Fibroblast of lung (primary cell): Measurements from ENCODE around the gene CARS1. TPM values are rescaled to one million over a fixed set of nuclear protein-coding genes. Genes with fewer than 3 reads are reported as not detected.

ENCODE experiments used
- DNase-seq, 2 donors: peaks; one replicate each; pipeline versions ENCODE4 v3.0.0 to v3.0.0-alpha.2; 2010; ENCODE audit warnings: low read depth in 2 of 2
- H2AFZ ChIP-seq: 2 replicates; pipeline ENCODE4 v1.5.1; 2012; ENCODE audit warnings: low read length, control low read depth, inconsistent platforms
- H3K27ac ChIP-seq: 2 replicates; pipeline ENCODE4 v1.5.1; 2011; ENCODE audit warnings: low read length, control low read depth; ENCODE audit not compliant: insufficient read depth
- H3K27me3 ChIP-seq: 2 replicates; pipeline ENCODE4 v1.5.1; 2011; ENCODE audit warnings: mild to moderate bottlenecking, low read length; ENCODE audit not compliant: control insufficient read depth, insufficient read depth
- H3K36me3 ChIP-seq: 2 replicates; pipeline ENCODE4 v1.5.1; 2011; ENCODE audit warnings: low read length; ENCODE audit not compliant: control insufficient read depth, insufficient read depth
- H3K4me1 ChIP-seq: 2 replicates; pipeline ENCODE4 v1.5.1; 2011; ENCODE audit warnings: low read length; ENCODE audit not compliant: control insufficient read depth, insufficient read depth; ENCODE audit errors: extremely low read depth
- H3K4me2 ChIP-seq: 2 replicates; pipeline ENCODE4 v1.5.1; 2011; ENCODE audit warnings: low read length, control low read depth; ENCODE audit not compliant: insufficient read depth; ENCODE audit errors: extremely low read depth
- H3K4me3 ChIP-seq, 4 experiments: fragments of 200-600 bp in 1 of 4; sonication (generic) in 1 of 4; replicated peaks in 1 of 4; 2 replicates each; pipeline ENCODE4 v1.5.1; 2011 to 2016; ENCODE audit warnings: low read length in 4 of 4, low read depth in 3 of 4, mild to moderate bottlenecking in 3 of 4, control low read depth in 2 of 4, inconsistent platforms in 1 of 4, mixed read lengths in 1 of 4; ENCODE audit not compliant: insufficient read depth in 1 of 4; ENCODE audit errors: control extremely low read depth in 1 of 4
- H3K79me2 ChIP-seq: 2 replicates; pipeline ENCODE4 v1.5.1; 2012; ENCODE audit warnings: mild to moderate bottlenecking, low read length, inconsistent platforms; ENCODE audit not compliant: control insufficient read depth, insufficient read depth
- H3K9ac ChIP-seq: 2 replicates; pipeline ENCODE4 v1.5.1; 2011; ENCODE audit warnings: mild to moderate bottlenecking, low read length, control low read depth; ENCODE audit not compliant: insufficient read depth
- H3K9me3 ChIP-seq: 2 replicates; pipeline ENCODE4 v1.5.1; 2012; ENCODE audit warnings: low read depth, low read length; ENCODE audit not compliant: control insufficient read depth, insufficient read depth
- H4K20me1 ChIP-seq: 2 replicates; pipeline ENCODE4 v1.5.1; 2011; ENCODE audit warnings: low read length; ENCODE audit not compliant: control insufficient read depth, insufficient read depth; ENCODE audit errors: extremely low read depth
- CTCF ChIP-seq, 2 donors: IDR thresholded peaks in 1 of 2; conservative IDR thresholded peaks in 1 of 2; 1 replicate in 1 of 2; 2 replicates in 1 of 2; pipeline ENCODE4 v1.5.1; 2011 to 2012; ENCODE audit warnings: low read length in 2 of 2, control low read depth in 1 of 2, inconsistent platforms in 1 of 2, low read depth in 1 of 2, mild to moderate bottlenecking in 1 of 2
- EZH2 ChIP-seq: IDR thresholded peaks from 2 replicates; pipeline ENCODE4 v1.5.1; 2012; ENCODE audit warnings: low read length, control low read depth, mild to moderate bottlenecking; ENCODE audit errors: missing control alignments
- polyA plus RNA-seq, 2 donors: library from polyadenylated mRNA; depleted of rRNA in 1 of 2; stranded (reverse) in 1 of 2; unstranded in 1 of 2; fragments of >200 nt; gene quantifications; 2 replicates each; pipeline ENCODE4 v1.2.1, GENCODE V29; 2011 to 2012; ENCODE audit warnings: missing spikeins in 1 of 2
- total RNA-seq: library from RNA; depleted of rRNA; stranded (reverse); fragments of >200 nt; gene quantifications from 2 replicates; pipeline ENCODE4 v1.2.1, GENCODE V29; 2014

CARS1 gene
- total and polyA plus RNA-seq, 2 donors (not counting 1 experiment from before 2014, with no cell fraction given), result 67.5 to 149 TPM

- Histone ChIP-seq H3K4me3 (no peak overlapping the region), H3K9ac (no peak overlapping the region), H2AFZ (no peak overlapping the region), H3K9me3 (no peaks in the 10 kb centered on the region), H4K20me1 (no peaks in the 10 kb centered on the region), H3K4me2 (no peak overlapping the region), H3K79me2 (no peaks in the 10 kb centered on the region), H3K27ac (no peak overlapping the region), H3K27me3 (no peaks in the 10 kb centered on the region), H3K4me1 (peaks cover 15% of the 10 kb centered on the region), H3K36me3 (peaks cover 31% of the 10 kb centered on the region)
- no peak for TF ChIP-seq EZH2
- TF ChIP-seq CTCF (conservative IDR thresholded peaks at IDR 0.05 in 1 of 2, IDR thresholded peaks at IDR 0.05 in 1 of 2; ENCODE audit: low read depth in 1 of 2, low read length in 2 of 2), result no peak
- DNase-seq, result no peak
Observed at GRCh38 chr11:3096909-3097530, 39.8 kb upstream of the CARS1 start.

GRCh38 chr11:3095712-3096361 lies 38.6 kb upstream of the CARS1 start:
- Histone ChIP-seq H3K27ac (peak overlapping the region; percentile 83), H4K20me1 (no peaks in the 10 kb centered on the region), H2AFZ (peak overlapping the region; percentile 63), H3K9ac (no peak overlapping the region), H3K4me3 (peak overlapping the region in 1 of 4 experiments; percentile 12), H3K27me3 (no peaks in the 10 kb centered on the region), H3K79me2 (no peaks in the 10 kb centered on the region), H3K9me3 (no peaks in the 10 kb centered on the region), H3K4me1 (peaks cover 15% of the 10 kb centered on the region), H3K4me2 (peak overlapping the region; percentile 51), H3K36me3 (peaks cover 27% of the 10 kb centered on the region)
- TF ChIP-seq EZH2 (no peak), CTCF (conservative IDR thresholded peaks at IDR 0.05 in 1 of 2, IDR thresholded peaks at IDR 0.05 in 1 of 2; ENCODE audit: low read depth in 1 of 2, low read length in 2 of 2) (no peak)
- peak; percentile 81 to 88 for DNase-seq

GRCh38 chr11:3094223-3094824 lies 37.1 kb upstream of the CARS1 start:
- Histone ChIP-seq H3K9ac (no peak overlapping the region), H3K36me3 (peaks cover 33% of the 10 kb centered on the region), H3K4me3 (no peak overlapping the region), H3K4me2 (no peak overlapping the region), H2AFZ (no peak overlapping the region), H3K27me3 (no peaks in the 10 kb centered on the region), H3K9me3 (no peaks in the 10 kb centered on the region), H3K79me2 (no peaks in the 10 kb centered on the region), H3K27ac (no peak overlapping the region), H3K4me1 (peaks cover 12% of the 10 kb centered on the region), H4K20me1 (no peaks in the 10 kb centered on the region)
- TF ChIP-seq EZH2 (no peak), CTCF (conservative IDR thresholded peaks at IDR 0.05 in 1 of 2, IDR thresholded peaks at IDR 0.05 in 1 of 2; ENCODE audit: low read depth in 1 of 2, low read length in 2 of 2) (no peak)
- DNase-seq, result no peak
